HG03280 (cell line): ENCODE data around the gene GJC2.
"Not testable (repeated sequence)": the region's sequence is repeated elsewhere in the genome, so short reads cannot be mapped to it uniquely, and the experiment has no call there.

Source experiments
- ATAC-seq: cut with Tn5 transposase; IDR thresholded peaks from one replicate; pipeline ENCODE4 v1.9.1; 2021; ENCODE audit warnings: mild to moderate bottlenecking, moderate library complexity; ENCODE audit not compliant: unreplicated experiment

GJC2 gene

GRCh38 chr1:228184152-228184551, 34.4 kb downstream of the GJC2 start:
- no peak for ATAC-seq

- no peak for ATAC-seq
Observed at GRCh38 chr1:228185641-228185965, 35.9 kb downstream of the GJC2 start.

GRCh38 chr1:228188249-228188648, 38.5 kb downstream of the GJC2 start:
- not testable (repeated sequence) for ATAC-seq

GRCh38 chr1:228190182-228190581, 40.5 kb downstream of the GJC2 start:
- no peak for ATAC-seq

- ATAC-seq: no peak
Observed at GRCh38 chr1:228190778-228191177, 41.0 kb downstream of the GJC2 start.

- ATAC-seq: no peak
Observed at GRCh38 chr1:228194436-228194835, 44.7 kb downstream of the GJC2 start.

- ATAC-seq: no peak
Observed at GRCh38 chr1:228194921-228195812, 45.4 kb downstream of the GJC2 start.

GRCh38 chr1:228197555-228198147, 47.9 kb downstream of the GJC2 start:
- no peak for ATAC-seq

GRCh38 chr1:228198977-228199590, 49.4 kb downstream of the GJC2 start:
- ATAC-seq: no peak

- no peak for ATAC-seq
Observed at GRCh38 chr1:228204958-228205357, 55.2 kb downstream of the GJC2 start.

GRCh38 chr1:228205526-228206436, 56.1 kb downstream of the GJC2 start:
- ATAC-seq: no peak

- no peak for ATAC-seq
Observed at GRCh38 chr1:228206582-228207351, 57.0 kb downstream of the GJC2 start.

GRCh38 chr1:228207381-228207810, 57.7 kb downstream of the GJC2 start:
- no peak for ATAC-seq

- no peak for ATAC-seq
Observed at GRCh38 chr1:228207851-228208821, 58.4 kb downstream of the GJC2 start, which contains the start of gene OBSCN. Gene OBSCN, plus strand, starts transcription at chr1:228208044. Its CDS starts 3,740 bp downstream, at chr1:228211784.

- ATAC-seq: no peak
Observed at GRCh38 chr1:228208831-228209551, 59.3 kb downstream of the GJC2 start.
